ENCODE data around the gene GPR17.

DNA sequence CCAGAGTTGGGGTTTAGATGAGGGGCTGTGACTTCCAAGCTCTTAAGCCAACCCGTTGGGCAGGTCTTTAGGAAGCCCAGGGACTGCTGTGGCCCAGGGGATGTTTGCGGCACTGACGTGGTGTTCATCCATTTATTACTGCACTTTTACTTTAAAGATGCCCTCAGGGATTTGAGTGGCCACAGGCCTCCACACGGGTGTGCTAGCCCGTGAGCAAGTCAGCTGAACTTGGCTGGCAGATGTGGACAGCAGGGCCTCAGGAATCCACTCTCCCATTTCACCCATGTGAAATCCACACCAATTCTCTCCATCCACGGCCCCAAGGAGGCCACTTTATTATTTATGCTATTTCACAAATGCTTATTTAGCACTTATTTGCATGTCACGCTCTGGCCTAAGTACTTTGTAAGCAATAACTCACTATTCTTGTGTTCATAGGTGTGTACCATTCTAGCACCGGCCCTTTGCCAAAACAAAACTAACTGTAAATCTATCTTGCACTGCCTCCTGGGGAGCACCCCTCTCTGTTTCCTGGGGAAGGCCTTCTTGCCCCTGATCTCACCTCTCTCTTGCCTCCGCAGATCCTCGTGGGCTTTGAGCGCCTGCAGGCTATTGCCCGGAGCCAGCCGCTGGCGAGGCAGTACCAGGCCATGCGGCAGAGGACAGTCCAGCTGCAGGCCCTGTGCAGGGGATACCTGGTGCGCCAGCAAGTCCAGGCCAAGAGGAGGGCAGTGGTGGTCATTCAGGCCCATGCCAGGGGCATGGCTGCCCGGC, 39.1 kb upstream of the GPR17 start:
- TF ChIP-seq, protein P1, sequence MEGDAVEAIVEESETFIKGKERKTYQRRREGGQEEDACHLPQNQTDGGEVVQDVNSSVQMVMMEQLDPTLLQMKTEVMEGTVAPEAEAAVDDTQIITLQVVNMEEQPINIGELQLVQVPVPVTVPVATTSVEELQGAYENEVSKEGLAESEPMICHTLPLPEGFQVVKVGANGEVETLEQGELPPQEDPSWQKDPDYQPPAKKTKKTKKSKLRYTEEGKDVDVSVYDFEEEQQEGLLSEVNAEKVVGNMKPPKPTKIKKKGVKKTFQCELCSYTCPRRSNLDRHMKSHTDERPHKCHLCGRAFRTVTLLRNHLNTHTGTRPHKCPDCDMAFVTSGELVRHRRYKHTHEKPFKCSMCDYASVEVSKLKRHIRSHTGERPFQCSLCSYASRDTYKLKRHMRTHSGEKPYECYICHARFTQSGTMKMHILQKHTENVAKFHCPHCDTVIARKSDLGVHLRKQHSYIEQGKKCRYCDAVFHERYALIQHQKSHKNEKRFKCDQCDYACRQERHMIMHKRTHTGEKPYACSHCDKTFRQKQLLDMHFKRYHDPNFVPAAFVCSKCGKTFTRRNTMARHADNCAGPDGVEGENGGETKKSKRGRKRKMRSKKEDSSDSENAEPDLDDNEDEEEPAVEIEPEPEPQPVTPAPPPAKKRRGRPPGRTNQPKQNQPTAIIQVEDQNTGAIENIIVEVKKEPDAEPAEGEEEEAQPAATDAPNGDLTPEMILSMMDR (conservative IDR thresholded peaks at IDR 0.05; ENCODE audit: low read depth in 2 of 2): no peak
- TF ChIP-seq POLR2AphosphoS5 (IDR thresholded peaks at IDR 0.05; ENCODE audit: low read depth) (no peak), STAT1 (IDR thresholded peaks at IDR 0.05; ENCODE audit: unreplicated experiment) (no peak), EZH2phosphoT487 (IDR thresholded peaks at IDR 0.05; ENCODE audit: unreplicated experiment) (no peak), JUNB (IDR thresholded peaks at IDR 0.05; ENCODE audit: unreplicated experiment) (no peak), EZH2 (IDR thresholded peaks at IDR 0.05; ENCODE audit: low read depth, unreplicated experiment) (no peak), ZNF114 (CRISPR knock-in tag; IDR thresholded peaks at IDR 0.05) (no peak), ZNF331 (CRISPR knock-in tag; IDR thresholded peaks at IDR 0.05; ENCODE audit: low read depth) (no peak), CREB1 (CRISPR knock-in tag; IDR thresholded peaks at IDR 0.05; ENCODE audit: low read depth) (no peak), NANOG (IDR thresholded peaks at IDR 0.05; ENCODE audit: borderline replicate concordance) (no peak)
- TF ChIP-seq, protein P2, sequence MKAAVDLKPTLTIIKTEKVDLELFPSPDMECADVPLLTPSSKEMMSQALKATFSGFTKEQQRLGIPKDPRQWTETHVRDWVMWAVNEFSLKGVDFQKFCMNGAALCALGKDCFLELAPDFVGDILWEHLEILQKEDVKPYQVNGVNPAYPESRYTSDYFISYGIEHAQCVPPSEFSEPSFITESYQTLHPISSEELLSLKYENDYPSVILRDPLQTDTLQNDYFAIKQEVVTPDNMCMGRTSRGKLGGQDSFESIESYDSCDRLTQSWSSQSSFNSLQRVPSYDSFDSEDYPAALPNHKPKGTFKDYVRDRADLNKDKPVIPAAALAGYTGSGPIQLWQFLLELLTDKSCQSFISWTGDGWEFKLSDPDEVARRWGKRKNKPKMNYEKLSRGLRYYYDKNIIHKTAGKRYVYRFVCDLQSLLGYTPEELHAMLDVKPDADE (IDR thresholded peaks at IDR 0.05): no peak
- TF ChIP-seq, protein P3, sequence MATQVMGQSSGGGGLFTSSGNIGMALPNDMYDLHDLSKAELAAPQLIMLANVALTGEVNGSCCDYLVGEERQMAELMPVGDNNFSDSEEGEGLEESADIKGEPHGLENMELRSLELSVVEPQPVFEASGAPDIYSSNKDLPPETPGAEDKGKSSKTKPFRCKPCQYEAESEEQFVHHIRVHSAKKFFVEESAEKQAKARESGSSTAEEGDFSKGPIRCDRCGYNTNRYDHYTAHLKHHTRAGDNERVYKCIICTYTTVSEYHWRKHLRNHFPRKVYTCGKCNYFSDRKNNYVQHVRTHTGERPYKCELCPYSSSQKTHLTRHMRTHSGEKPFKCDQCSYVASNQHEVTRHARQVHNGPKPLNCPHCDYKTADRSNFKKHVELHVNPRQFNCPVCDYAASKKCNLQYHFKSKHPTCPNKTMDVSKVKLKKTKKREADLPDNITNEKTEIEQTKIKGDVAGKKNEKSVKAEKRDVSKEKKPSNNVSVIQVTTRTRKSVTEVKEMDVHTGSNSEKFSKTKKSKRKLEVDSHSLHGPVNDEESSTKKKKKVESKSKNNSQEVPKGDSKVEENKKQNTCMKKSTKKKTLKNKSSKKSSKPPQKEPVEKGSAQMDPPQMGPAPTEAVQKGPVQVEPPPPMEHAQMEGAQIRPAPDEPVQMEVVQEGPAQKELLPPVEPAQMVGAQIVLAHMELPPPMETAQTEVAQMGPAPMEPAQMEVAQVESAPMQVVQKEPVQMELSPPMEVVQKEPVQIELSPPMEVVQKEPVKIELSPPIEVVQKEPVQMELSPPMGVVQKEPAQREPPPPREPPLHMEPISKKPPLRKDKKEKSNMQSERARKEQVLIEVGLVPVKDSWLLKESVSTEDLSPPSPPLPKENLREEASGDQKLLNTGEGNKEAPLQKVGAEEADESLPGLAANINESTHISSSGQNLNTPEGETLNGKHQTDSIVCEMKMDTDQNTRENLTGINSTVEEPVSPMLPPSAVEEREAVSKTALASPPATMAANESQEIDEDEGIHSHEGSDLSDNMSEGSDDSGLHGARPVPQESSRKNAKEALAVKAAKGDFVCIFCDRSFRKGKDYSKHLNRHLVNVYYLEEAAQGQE (IDR thresholded peaks at IDR 0.05; ENCODE audit: unreplicated experiment): no peak
- TF ChIP-seq, protein P4, sequence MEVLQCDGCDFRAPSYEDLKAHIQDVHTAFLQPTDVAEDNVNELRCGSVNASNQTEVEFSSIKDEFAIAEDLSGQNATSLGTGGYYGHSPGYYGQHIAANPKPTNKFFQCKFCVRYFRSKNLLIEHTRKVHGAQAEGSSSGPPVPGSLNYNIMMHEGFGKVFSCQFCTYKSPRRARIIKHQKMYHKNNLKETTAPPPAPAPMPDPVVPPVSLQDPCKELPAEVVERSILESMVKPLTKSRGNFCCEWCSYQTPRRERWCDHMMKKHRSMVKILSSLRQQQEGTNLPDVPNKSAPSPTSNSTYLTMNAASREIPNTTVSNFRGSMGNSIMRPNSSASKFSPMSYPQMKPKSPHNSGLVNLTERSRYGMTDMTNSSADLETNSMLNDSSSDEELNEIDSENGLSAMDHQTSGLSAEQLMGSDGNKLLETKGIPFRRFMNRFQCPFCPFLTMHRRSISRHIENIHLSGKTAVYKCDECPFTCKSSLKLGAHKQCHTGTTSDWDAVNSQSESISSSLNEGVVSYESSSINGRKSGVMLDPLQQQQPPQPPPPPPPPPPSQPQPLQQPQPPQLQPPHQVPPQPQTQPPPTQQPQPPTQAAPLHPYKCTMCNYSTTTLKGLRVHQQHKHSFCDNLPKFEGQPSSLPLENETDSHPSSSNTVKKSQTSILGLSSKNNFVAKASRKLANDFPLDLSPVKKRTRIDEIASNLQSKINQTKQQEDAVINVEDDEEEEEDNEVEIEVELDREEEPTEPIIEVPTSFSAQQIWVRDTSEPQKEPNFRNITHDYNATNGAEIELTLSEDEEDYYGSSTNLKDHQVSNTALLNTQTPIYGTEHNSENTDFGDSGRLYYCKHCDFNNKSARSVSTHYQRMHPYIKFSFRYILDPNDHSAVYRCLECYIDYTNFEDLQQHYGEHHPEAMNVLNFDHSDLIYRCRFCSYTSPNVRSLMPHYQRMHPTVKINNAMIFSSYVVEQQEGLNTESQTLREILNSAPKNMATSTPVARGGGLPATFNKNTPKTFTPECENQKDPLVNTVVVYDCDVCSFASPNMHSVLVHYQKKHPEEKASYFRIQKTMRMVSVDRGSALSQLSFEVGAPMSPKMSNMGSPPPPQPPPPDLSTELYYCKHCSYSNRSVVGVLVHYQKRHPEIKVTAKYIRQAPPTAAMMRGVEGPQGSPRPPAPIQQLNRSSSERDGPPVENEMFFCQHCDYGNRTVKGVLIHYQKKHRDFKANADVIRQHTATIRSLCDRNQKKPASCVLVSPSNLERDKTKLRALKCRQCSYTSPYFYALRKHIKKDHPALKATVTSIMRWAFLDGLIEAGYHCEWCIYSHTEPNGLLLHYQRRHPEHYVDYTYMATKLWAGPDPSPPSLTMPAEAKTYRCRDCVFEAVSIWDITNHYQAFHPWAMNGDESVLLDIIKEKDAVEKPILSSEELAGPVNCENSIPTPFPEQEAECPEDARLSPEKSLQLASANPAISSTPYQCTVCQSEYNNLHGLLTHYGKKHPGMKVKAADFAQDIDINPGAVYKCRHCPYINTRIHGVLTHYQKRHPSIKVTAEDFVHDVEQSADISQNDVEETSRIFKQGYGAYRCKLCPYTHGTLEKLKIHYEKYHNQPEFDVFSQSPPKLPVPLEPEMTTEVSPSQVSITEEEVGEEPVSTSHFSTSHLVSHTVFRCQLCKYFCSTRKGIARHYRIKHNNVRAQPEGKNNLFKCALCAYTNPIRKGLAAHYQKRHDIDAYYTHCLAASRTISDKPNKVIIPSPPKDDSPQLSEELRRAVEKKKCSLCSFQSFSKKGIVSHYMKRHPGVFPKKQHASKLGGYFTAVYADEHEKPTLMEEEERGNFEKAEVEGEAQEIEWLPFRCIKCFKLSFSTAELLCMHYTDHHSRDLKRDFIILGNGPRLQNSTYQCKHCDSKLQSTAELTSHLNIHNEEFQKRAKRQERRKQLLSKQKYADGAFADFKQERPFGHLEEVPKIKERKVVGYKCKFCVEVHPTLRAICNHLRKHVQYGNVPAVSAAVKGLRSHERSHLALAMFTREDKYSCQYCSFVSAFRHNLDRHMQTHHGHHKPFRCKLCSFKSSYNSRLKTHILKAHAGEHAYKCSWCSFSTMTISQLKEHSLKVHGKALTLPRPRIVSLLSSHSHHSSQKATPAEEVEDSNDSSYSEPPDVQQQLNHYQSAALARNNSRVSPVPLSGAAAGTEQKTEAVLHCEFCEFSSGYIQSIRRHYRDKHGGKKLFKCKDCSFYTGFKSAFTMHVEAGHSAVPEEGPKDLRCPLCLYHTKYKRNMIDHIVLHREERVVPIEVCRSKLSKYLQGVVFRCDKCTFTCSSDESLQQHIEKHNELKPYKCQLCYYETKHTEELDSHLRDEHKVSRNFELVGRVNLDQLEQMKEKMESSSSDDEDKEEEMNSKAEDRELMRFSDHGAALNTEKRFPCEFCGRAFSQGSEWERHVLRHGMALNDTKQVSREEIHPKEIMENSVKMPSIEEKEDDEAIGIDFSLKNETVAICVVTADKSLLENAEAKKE (CRISPR knock-in tag; IDR thresholded peaks at IDR 0.05): no peak

All from GM23338 (cell line).